Activated CD4-positive, alpha-beta T cell treated with anti-CD3 and anti-CD28 coated beads, Interleukin-2, amount 50 U/mL, for 24 hours (primary cell): ENCODE measurements around the gene CREBBP.

ENCODE experiments used
- DNase-seq, 2 donors: peaks; one replicate each; pipeline ENCODE4 v3.0.0-alpha.2; 2020; ENCODE audit warnings: low read depth in 1 of 2, low spot score in 1 of 2

Gene CREBBP

GRCh38 chr16:3767333-3767986 is 113.1 kb downstream of the CREBBP start:
- DNase-seq: no peak

- DNase-seq: no peak
These were observed 114.3 kb downstream of the CREBBP start for GRCh38 chr16:3766177-3766576.

- DNase-seq: no peak
These were observed 116.1 kb downstream of the CREBBP start for GRCh38 chr16:3764409-3764808.

DNA sequence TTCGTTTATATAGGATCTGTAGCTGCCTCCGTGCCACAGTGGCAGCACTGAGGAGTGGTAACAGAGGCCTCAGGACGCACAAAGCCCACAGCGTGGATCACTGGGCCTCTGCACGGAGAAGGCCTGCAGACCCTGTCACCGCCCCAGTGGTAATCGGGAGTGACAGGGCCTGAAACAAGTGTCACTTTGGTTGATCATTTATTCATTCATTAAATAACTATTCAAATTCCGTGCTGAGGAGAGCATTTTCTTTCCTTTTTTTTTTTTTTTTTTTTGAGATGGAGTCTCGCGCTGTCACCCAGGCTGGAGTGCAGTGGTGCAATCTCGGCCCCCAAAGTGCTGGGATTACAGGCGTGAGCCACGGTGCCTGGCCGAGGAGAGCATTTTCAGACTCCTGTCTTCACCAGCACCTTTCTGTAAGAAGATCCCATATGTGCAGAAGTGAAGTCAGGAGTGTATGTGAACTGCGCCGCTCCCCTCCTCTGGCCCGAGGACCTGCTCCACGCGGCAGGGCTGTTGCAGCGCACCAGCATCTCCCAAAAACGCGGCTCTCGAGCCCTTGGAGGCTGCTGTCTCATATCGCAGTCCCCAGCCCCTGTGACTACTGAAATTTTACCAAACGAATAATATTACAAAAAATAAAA is 118.3 kb downstream of the CREBBP start:
- DNase-seq: no peak

DNA sequence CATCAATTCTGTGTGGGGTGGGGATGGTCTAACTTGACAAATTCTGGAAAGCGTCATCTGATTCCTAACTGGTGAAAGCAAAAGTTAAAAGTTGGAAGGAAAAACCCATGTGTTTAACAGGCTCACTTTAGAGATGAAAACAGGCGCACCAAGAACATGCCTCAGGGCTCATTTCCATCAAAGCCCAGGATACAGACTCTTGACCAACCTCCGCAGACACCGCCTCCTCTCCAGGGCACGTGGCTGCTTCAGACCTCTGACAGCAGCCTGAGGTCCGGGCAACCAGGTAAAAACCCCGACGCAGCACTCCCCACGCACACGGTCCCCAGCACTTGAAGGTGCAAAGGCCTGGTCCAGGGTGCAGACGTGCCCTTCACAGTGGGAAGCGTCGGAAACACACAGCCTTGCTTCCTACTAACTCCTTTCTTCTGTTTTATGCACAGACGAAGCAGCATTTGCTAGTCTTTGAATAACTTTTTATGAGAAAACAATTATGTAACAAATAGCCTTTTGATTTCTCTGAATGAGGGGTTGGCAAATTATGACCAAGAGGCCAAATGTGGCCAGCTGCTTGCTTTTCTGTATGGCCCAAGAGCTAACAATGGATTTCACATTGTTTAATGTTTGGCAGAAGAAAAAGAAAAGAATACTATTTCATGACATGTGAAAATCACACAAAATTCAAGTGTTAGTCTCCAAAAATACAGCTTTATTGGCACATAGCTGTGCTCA is 119.0 kb downstream of the CREBBP start:
- DNase-seq: no peak

DNA sequence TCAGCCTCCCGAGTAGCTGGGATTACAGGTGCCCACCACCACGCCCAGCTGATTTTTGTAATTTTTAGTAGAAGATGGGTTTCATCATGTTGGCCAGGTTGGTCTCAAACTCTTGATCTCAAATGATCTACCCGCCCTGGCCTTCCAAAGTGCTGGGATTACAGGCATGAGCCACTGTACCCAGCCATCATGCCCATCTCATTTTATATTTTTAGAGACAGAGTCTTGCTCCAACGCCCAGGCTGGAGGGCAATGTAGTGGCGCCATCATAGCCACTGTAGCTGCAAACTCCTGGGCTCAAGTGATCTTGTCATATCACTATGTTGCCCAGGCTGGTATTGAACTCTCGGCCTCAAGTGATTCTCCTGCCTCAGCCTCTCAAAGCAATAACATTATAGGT is 120.0 kb downstream of the CREBBP start:
- DNase-seq: no peak

DNA sequence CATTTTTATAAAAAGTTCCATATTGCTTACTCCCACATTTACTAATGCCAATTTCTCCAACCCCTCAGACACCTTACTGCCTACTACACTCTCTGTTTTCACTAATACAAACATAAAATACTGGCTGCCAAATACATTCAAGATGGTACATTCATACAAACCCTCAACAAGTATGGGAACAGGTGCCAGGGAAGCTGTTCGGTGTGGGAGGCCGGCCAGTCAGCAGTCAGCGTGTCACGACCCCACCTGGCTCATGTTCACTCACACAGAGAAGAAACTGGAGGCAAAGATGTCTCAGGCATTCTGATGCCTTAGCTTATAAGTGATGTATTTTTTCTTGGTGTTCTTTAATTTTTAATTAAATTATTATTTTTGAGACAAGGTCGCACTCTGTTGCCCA is 120.8 kb downstream of the CREBBP start:
- DNase-seq: no peak

DNA sequence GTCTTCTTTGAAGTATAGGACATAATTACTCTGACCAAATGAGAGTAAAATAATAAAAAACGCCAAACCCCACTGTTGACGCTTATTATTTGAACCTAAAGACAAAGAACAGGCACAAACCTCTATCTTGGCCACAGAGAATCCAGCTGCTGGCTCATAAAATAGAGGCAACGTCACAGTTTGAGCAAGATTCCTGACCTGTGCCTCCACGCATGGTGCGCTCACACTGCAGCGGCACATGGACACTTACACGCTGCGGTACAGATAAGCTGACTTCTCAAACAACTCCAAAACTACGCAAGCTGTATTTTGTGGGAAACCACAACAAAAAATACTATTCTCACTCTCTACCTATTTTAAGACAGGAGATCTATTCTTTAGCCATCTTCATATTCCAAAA is 124.4 kb downstream of the CREBBP start:
- DNase-seq: no peak

- DNase-seq: no peak
These were observed 125.3 kb downstream of the CREBBP start for GRCh38 chr16:3755249-3755648.

- DNase-seq: no peak
These were observed 125.7 kb downstream of the CREBBP start for GRCh38 chr16:3754772-3755171.

- DNase-seq: no peak
These were observed 126.3 kb downstream of the CREBBP start for GRCh38 chr16:3754081-3754703.

- DNase-seq: no peak
These were observed 127.5 kb downstream of the CREBBP start for GRCh38 chr16:3752984-3753383.

DNA sequence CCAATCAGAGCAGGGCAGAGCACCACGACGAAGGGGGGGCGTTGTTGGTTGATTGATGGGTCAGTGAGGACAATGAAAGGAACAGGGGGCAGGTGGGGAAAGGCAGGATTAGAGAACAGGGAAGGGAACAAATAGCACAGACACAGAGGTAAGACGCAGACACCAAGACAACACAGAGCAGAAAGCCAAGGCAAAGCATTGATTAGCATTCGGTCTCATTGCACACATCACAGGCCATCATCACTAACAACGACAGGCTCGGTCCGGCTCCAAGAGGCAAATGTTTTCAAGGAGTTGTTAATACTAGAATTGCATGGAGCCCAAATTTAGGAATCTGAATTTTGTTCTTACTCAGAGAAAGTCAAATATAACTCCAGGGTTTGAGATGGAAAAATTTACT is 128.6 kb downstream of the CREBBP start:
- no peak for DNase-seq

- no peak for DNase-seq
These were observed 132.2 kb downstream of the CREBBP start for GRCh38 chr16:3748307-3748706.

GRCh38 chr16:3745751-3746355 is 134.7 kb downstream of the CREBBP start:
- DNase-seq: no peak

DNA sequence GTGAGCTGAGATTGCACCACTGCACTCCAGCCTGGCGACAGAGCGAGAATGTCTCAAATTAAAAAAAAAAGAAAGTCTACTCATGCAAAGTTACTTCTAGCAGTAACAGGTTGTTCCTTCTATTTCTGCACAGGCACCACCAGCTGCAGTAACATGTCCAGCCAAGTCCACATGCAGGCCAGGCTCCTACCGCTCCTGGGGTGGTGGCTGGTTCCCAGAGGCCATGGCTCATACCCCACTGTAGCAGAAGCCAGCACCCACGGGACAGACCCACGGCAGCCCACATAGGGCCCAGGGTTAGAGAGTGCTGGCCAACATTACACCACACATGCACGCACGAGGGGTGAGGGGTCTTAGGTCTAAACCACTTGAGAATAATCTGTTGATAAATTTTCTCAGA is 136.5 kb downstream of the CREBBP start:
- no peak for DNase-seq

DNA sequence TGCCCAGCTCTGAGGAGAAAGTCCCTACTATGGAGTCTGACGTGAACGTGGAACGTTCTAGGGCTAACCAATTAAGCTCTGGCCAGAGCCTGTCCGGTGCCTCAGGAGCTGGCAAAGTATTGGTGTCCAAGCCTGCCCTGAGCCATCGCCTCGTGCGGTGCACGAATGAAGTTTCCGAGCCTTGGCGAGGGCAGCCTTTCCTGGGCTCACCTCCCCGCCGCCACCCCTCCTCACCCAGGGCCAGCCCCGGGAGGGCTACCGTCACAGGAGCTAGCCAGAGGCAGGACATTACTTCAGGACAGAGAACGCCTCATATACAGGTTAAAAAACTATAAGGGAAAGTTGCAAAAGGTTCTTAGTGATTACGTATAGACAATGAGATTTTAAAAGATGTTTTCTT is 139.6 kb downstream of the CREBBP start:
- no peak for DNase-seq

- no peak for DNase-seq
These were observed 140.3 kb downstream of the CREBBP start for GRCh38 chr16:3740186-3740585.

GRCh38 chr16:3739636-3740035 is 140.9 kb downstream of the CREBBP start:
- DNase-seq: no peak

DNA sequence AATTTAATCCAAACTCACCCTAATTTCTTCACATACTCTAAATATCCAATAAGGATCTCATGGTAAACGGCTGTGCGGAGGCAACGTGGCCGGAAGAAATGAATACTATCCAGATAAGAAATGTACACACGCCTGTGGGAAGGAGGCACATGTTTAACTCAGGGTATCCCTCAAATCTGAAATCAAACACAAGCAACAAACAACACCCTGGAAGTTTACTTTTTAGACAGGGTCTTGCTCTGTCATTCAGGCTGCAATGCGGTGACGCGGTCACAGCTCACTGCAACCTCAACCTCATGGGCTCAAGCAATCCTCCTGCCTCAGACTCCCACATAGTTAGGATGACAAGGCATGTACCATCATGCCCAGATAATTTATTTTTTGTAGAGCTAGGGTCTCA is 142.0 kb downstream of the CREBBP start:
- DNase-seq: no peak

- no peak for DNase-seq
These were observed 142.4 kb downstream of the CREBBP start for GRCh38 chr16:3738128-3738527.

GRCh38 chr16:3737181-3737580 is 143.3 kb downstream of the CREBBP start:
- no peak for DNase-seq
